ENCODE measurements around the gene PTPN1. TPM values are rescaled to one million over a fixed set of nuclear protein-coding genes. Genes with fewer than 3 reads are reported as not detected.

PTPN1 gene
- total and polyA plus RNA-seq, 2 of the 13 experiments (the other 11 are each of a cell fraction or from before 2014, with no cell fraction given): 17.7 to 37.2 TPM

DNA sequence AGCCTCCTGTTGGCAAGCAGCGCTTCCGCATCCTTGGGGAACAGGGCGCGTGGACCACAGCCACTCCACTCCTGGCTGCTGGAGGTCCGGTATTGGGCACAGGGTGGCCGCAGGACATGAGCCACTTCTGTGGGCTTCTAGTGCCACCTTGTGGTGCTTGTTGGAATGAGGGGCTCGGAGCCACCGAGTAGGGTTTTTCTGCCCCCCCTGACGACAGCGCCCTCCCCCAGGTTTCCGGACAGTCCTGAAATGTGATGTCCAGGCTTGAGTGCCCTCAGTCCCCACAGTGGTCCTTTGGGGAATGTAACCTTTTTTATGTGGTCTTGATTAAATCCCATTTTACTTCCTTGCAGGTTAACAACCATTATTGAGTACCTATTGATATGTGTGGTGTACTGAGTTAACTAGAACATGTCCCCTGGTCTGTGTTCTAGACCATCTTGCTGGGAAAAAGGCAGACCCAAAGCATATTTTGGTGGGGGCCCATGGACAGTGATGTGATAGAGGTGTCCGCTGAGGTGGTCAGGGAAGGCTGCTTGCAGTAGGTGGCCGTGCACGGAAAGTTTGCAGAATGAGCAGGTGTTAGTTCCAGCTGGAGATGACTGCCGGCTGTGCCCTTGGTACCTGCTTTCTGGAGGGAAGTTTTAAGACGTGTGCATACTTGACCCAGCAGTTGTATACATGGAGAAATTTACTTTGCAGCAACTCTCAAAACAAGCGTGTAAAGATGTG lies 70.0 kb downstream of the PTPN1 start (continued):
- TF ChIP-seq, protein P1, sequence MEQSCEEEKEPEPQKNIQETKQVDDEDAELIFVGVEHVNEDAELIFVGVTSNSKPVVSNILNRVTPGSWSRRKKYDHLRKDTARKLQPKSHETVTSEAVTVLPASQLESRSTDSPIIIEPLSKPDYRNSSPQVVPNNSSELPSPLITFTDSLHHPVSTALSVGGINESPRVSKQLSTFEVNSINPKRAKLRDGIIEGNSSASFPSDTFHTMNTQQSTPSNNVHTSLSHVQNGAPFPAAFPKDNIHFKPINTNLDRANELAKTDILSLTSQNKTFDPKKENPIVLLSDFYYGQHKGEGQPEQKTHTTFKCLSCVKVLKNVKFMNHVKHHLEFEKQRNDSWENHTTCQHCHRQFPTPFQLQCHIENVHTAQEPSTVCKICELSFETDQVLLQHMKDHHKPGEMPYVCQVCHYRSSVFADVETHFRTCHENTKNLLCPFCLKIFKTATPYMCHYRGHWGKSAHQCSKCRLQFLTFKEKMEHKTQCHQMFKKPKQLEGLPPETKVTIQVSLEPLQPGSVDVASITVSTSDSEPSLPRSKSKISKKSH (CRISPR knock-in tag; IDR thresholded peaks at IDR 0.05; ENCODE audit: borderline replicate concordance): no peak
- TF ChIP-seq ZSCAN25 (CRISPR knock-in tag; IDR thresholded peaks at IDR 0.05) (no peak), TOE1 (CRISPR knock-in tag; IDR thresholded peaks at IDR 0.05) (no peak), HMG20A (CRISPR knock-in tag; IDR thresholded peaks at IDR 0.05; ENCODE audit: borderline replicate concordance) (no peak), MAF1 (CRISPR knock-in tag; IDR thresholded peaks at IDR 0.05; ENCODE audit: borderline replicate concordance) (no peak), ZNF790 (CRISPR knock-in tag; IDR thresholded peaks at IDR 0.05; ENCODE audit: borderline replicate concordance) (no peak), HMGA1 (CRISPR knock-in tag; conservative IDR thresholded peaks at IDR 0.05) (no peak), HNRNPUL1 (IDR thresholded peaks at IDR 0.05; ENCODE audit: low read depth, low read length) (no peak), ZNF558 (CRISPR knock-in tag; IDR thresholded peaks at IDR 0.05; ENCODE audit: borderline replicate concordance) (no peak), NFIC (IDR thresholded peaks at IDR 0.05; ENCODE audit: low read length) (no peak)
- TF ChIP-seq, protein P2, sequence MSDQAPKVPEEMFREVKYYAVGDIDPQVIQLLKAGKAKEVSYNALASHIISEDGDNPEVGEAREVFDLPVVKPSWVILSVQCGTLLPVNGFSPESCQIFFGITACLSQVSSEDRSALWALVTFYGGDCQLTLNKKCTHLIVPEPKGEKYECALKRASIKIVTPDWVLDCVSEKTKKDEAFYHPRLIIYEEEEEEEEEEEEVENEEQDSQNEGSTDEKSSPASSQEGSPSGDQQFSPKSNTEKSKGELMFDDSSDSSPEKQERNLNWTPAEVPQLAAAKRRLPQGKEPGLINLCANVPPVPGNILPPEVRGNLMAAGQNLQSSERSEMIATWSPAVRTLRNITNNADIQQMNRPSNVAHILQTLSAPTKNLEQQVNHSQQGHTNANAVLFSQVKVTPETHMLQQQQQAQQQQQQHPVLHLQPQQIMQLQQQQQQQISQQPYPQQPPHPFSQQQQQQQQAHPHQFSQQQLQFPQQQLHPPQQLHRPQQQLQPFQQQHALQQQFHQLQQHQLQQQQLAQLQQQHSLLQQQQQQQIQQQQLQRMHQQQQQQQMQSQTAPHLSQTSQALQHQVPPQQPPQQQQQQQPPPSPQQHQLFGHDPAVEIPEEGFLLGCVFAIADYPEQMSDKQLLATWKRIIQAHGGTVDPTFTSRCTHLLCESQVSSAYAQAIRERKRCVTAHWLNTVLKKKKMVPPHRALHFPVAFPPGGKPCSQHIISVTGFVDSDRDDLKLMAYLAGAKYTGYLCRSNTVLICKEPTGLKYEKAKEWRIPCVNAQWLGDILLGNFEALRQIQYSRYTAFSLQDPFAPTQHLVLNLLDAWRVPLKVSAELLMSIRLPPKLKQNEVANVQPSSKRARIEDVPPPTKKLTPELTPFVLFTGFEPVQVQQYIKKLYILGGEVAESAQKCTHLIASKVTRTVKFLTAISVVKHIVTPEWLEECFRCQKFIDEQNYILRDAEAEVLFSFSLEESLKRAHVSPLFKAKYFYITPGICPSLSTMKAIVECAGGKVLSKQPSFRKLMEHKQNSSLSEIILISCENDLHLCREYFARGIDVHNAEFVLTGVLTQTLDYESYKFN (CRISPR knock-in tag; conservative IDR thresholded peaks at IDR 0.05): no peak
- TF ChIP-seq, protein P3, sequence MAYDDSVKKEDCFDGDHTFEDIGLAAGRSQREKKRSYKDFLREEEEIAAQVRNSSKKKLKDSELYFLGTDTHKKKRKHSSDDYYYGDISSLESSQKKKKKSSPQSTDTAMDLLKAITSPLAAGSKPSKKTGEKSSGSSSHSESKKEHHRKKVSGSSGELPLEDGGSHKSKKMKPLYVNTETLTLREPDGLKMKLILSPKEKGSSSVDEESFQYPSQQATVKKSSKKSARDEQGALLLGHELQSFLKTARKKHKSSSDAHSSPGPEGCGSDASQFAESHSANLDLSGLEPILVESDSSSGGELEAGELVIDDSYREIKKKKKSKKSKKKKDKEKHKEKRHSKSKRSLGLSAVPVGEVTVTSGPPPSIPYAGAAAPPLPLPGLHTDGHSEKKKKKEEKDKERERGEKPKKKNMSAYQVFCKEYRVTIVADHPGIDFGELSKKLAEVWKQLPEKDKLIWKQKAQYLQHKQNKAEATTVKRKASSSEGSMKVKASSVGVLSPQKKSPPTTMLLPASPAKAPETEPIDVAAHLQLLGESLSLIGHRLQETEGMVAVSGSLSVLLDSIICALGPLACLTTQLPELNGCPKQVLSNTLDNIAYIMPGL (CRISPR knock-in tag; IDR thresholded peaks at IDR 0.05; ENCODE audit: borderline replicate concordance in 1 of 2, low read depth in 1 of 2): peak; percentile 54 to 87; a peak in 2 of 4 replicates
- TF ChIP-seq, protein P4, sequence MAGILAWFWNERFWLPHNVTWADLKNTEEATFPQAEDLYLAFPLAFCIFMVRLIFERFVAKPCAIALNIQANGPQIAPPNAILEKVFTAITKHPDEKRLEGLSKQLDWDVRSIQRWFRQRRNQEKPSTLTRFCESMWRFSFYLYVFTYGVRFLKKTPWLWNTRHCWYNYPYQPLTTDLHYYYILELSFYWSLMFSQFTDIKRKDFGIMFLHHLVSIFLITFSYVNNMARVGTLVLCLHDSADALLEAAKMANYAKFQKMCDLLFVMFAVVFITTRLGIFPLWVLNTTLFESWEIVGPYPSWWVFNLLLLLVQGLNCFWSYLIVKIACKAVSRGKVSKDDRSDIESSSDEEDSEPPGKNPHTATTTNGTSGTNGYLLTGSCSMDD (CRISPR knock-in tag; IDR thresholded peaks at IDR 0.05): no peak
- TF ChIP-seq, protein P5, sequence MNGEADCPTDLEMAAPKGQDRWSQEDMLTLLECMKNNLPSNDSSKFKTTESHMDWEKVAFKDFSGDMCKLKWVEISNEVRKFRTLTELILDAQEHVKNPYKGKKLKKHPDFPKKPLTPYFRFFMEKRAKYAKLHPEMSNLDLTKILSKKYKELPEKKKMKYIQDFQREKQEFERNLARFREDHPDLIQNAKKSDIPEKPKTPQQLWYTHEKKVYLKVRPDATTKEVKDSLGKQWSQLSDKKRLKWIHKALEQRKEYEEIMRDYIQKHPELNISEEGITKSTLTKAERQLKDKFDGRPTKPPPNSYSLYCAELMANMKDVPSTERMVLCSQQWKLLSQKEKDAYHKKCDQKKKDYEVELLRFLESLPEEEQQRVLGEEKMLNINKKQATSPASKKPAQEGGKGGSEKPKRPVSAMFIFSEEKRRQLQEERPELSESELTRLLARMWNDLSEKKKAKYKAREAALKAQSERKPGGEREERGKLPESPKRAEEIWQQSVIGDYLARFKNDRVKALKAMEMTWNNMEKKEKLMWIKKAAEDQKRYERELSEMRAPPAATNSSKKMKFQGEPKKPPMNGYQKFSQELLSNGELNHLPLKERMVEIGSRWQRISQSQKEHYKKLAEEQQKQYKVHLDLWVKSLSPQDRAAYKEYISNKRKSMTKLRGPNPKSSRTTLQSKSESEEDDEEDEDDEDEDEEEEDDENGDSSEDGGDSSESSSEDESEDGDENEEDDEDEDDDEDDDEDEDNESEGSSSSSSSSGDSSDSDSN (CRISPR knock-in tag; IDR thresholded peaks at IDR 0.05): no peak
- TF ChIP-seq, protein P6, sequence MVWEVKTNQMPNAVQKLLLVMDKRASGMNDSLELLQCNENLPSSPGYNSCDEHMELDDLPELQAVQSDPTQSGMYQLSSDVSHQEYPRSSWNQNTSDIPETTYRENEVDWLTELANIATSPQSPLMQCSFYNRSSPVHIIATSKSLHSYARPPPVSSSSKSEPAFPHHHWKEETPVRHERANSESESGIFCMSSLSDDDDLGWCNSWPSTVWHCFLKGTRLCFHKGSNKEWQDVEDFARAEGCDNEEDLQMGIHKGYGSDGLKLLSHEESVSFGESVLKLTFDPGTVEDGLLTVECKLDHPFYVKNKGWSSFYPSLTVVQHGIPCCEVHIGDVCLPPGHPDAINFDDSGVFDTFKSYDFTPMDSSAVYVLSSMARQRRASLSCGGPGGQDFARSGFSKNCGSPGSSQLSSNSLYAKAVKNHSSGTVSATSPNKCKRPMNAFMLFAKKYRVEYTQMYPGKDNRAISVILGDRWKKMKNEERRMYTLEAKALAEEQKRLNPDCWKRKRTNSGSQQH (CRISPR knock-in tag; IDR thresholded peaks at IDR 0.05; ENCODE audit: low read depth): no peak
